NCI-H1092 treated with DMSO at 0.1 percent for 48 hours (cell line): ENCODE data around the gene KRT74.

Experiments
- DNase-seq: peaks from one replicate; lab custom pipeline; 2025; lab: John Stamatoyannopoulos, UW

Gene KRT74

GRCh38 chr12:52537101-52537500 is 36.5 kb downstream of the KRT74 start:
- DNase-seq: no peak

- no peak for DNase-seq
Observed at GRCh38 chr12:52535574-52535973, 38.1 kb downstream of the KRT74 start.

- DNase-seq: no peak
Observed at GRCh38 chr12:52534482-52534881, 39.2 kb downstream of the KRT74 start.

GRCh38 chr12:52533686-52534470 is 39.8 kb downstream of the KRT74 start:
- DNase-seq: no peak

- DNase-seq: no peak
Observed at GRCh38 chr12:52532636-52533035, 41.0 kb downstream of the KRT74 start.

- DNase-seq: no peak
Observed at GRCh38 chr12:52531566-52532300, 41.9 kb downstream of the KRT74 start.

GRCh38 chr12:52530905-52531304 is 42.7 kb downstream of the KRT74 start:
- no peak for DNase-seq

GRCh38 chr12:52530366-52530765 is 43.3 kb downstream of the KRT74 start:
- DNase-seq: no peak

- DNase-seq: no peak
Observed at GRCh38 chr12:52529846-52530245, 43.8 kb downstream of the KRT74 start.

GRCh38 chr12:52529417-52529816 is 44.2 kb downstream of the KRT74 start:
- no peak for DNase-seq

- DNase-seq: no peak
Observed at GRCh38 chr12:52528641-52529143, 45.0 kb downstream of the KRT74 start.

- DNase-seq: no peak
Observed at GRCh38 chr12:52527121-52527800, 46.4 kb downstream of the KRT74 start.

- no peak for DNase-seq
Observed at GRCh38 chr12:52526511-52526951, 47.1 kb downstream of the KRT74 start.

GRCh38 chr12:52525661-52526499 is 47.8 kb downstream of the KRT74 start:
- no peak for DNase-seq

- DNase-seq: no peak
Observed at GRCh38 chr12:52524898-52525591, 48.6 kb downstream of the KRT74 start.

- DNase-seq: no peak
Observed at GRCh38 chr12:52524241-52524897, 49.3 kb downstream of the KRT74 start.

- no peak for DNase-seq
Observed at GRCh38 chr12:52523824-52524223, 49.8 kb downstream of the KRT74 start.

- no peak for DNase-seq
Observed at GRCh38 chr12:52522346-52523011, 51.2 kb downstream of the KRT74 start.

GRCh38 chr12:52521568-52522266 is 51.9 kb downstream of the KRT74 start:
- DNase-seq: no peak
